HepG2 (cell line): ENCODE results near the gene FBXL20. TPM values are rescaled to one million over a fixed set of nuclear protein-coding genes. Genes with fewer than 3 reads are reported as not detected.

Source experiments
- ATAC-seq: fragments of 200-7000 bp; cut with Tn5 transposase; 3 replicates; pipeline ENCODE4 v1.9.1; 2020; ENCODE audit warnings: mild to moderate bottlenecking, moderate library complexity
- BruUV-seq: library from RNA; stranded (reverse); fragments of 400-500 nt; replicated peaks from 2 replicates; lab custom pipeline; 2021; lab: Mats Ljungman, UMichigan
- CTCF ChIA-PET: fragments of 300-600 bp; formaldehyde crosslinking; extraction: SDS; loops from one replicate; lab custom pipeline; 2021; ENCODE audit warnings: low total read pairs, inconsistent platforms, low intra/inter-chr PET ratio; lab: Yijun Ruan, JAX
- POLR2A ChIA-PET: fragments of 350-600 bp; sonication (Branson Sonifier 250); formaldehyde crosslinking; loops from one replicate; lab custom pipeline; 2020; ENCODE audit warnings: antibody characterized with exemption, inconsistent platforms; lab: Yijun Ruan, JAX
- DNase-seq: peaks from one replicate; pipeline ENCODE4 v3.0.0-alpha.2; 2015; ENCODE audit warnings: low spot score
- FAIRE-seq: peaks from 3 replicates; lab custom pipeline; 2011; peaks lifted over from hg19 to GRCh38; lab: Jason Lieb, UNC
- H2AFZ ChIP-seq: one replicate; pipeline ENCODE4 v1.6.1; 2011; ENCODE audit warnings: low read length, inconsistent platforms
- H3K27ac ChIP-seq: fragments of 300-600 bp; 3 replicates; pipeline ENCODE4 v1.8.0; 2011; ENCODE audit warnings: mixed run types, mild to moderate bottlenecking, mixed read lengths, low read length, inconsistent platforms; ENCODE audit not compliant: insufficient read depth; ENCODE audit errors: extremely low read length
- H3K27me3 ChIP-seq, 2 experiments: fragments of 200-600 bp in 1 of 2; 2 replicates in 1 of 2; 3 replicates in 1 of 2; pipeline versions ENCODE4 v1.6.0 to v1.8.0; 2011; ENCODE audit warnings: low read length in 2 of 2, mild to moderate bottlenecking in 2 of 2, moderate library complexity in 2 of 2, inconsistent platforms in 1 of 2; ENCODE audit not compliant: insufficient read depth in 2 of 2, control insufficient read depth in 1 of 2
- H3K36me3 ChIP-seq, 2 experiments: fragments of 200-600 bp in 1 of 2; replicated peaks in 1 of 2; 2 replicates in 1 of 2; 3 replicates in 1 of 2; pipeline versions ENCODE4 v1.5.1 to v1.8.0; 2011; ENCODE audit warnings: low read length in 2 of 2, inconsistent platforms in 1 of 2; ENCODE audit not compliant: insufficient read depth in 2 of 2, control insufficient read depth in 1 of 2
- H3K4me1 ChIP-seq: 2 replicates; pipeline ENCODE4 v1.5.1; 2012; ENCODE audit warnings: low read length, inconsistent platforms; ENCODE audit not compliant: insufficient read depth
- H3K4me2 ChIP-seq: 2 replicates; pipeline ENCODE4 v1.6.0; 2011; ENCODE audit warnings: low read depth, low read length, inconsistent platforms
- H3K4me3 ChIP-seq, 3 experiments: fragments of 200-600 bp in 1 of 3; sonication (generic), shearing (Covaris generic) in 1 of 3; replicated peaks in 1 of 3; 2 replicates each; pipeline ENCODE4 v1.5.1; 2011 to 2016; ENCODE audit warnings: low read length in 3 of 3, inconsistent platforms in 2 of 3, low read depth in 2 of 3, mild to moderate bottlenecking in 2 of 3, control low read depth in 1 of 3, mixed read lengths in 1 of 3; ENCODE audit not compliant: insufficient read depth in 1 of 3
- H3K79me2 ChIP-seq: one replicate; pipeline ENCODE4 v1.6.1; 2011; ENCODE audit warnings: low read length, inconsistent platforms; ENCODE audit not compliant: insufficient read depth
- H3K9ac ChIP-seq: 2 replicates; pipeline ENCODE4 v1.6.0; 2011; ENCODE audit warnings: mild to moderate bottlenecking, low read depth, low read length, inconsistent platforms; ENCODE audit not compliant: insufficient read depth
- H3K9me3 ChIP-seq: 2 replicates; pipeline ENCODE4 v1.5.1; 2012; ENCODE audit warnings: mild to moderate bottlenecking, low read length
- H4K20me1 ChIP-seq: 2 replicates; pipeline ENCODE4 v1.6.0; 2011; ENCODE audit warnings: inconsistent platforms, mild to moderate bottlenecking, low read length, moderate library complexity; ENCODE audit not compliant: insufficient read depth
- DDIT3 ChIP-seq: sonication (generic); formaldehyde crosslinking; IDR thresholded peaks from 2 replicates; pipeline ENCODE4 v1.4.0; 2020; ENCODE audit warnings: mild to moderate bottlenecking, missing genetic modification reagents
- FOSL2 ChIP-seq: sonication (generic); formaldehyde crosslinking; IDR thresholded peaks from 2 replicates; pipeline ENCODE4 v1.4.0; 2020; ENCODE audit warnings: missing genetic modification reagents
- GPN1 ChIP-seq: sonication (generic); formaldehyde crosslinking; IDR thresholded peaks from 2 replicates; pipeline ENCODE4 v1.5.1; 2020; ENCODE audit warnings: missing genetic modification reagents, borderline replicate concordance
- HNRNPL ChIP-seq: fragments of 200-400 bp; formaldehyde crosslinking; IDR thresholded peaks from 2 replicates; pipeline ENCODE4 v1.6.1; 2017; ENCODE audit warnings: mild to moderate bottlenecking, low read depth, low read length
- PREB ChIP-seq: sonication (generic); formaldehyde crosslinking; IDR thresholded peaks from 2 replicates; pipeline ENCODE4 v1.4.0; 2020; ENCODE audit warnings: missing genetic modification reagents
- SRSF4 ChIP-seq: fragments of 200-400 bp; formaldehyde crosslinking; IDR thresholded peaks from one replicate; pipeline ENCODE4 v1.6.1; 2018; ENCODE audit warnings: mild to moderate bottlenecking, low read depth, low read length, moderate library complexity; ENCODE audit not compliant: poor library complexity, severe bottlenecking
- ZFP62 ChIP-seq: sonication (generic); formaldehyde crosslinking; IDR thresholded peaks from 2 replicates; pipeline ENCODE4 v1.4.0; 2020; ENCODE audit warnings: missing genetic modification reagents
- ZNF34 ChIP-seq: sonication (generic); formaldehyde crosslinking; IDR thresholded peaks from 2 replicates; pipeline ENCODE4 v1.4.0; 2020; ENCODE audit warnings: mild to moderate bottlenecking, missing genetic modification reagents, borderline replicate concordance
- ZNF503 ChIP-seq: sonication (generic); formaldehyde crosslinking; IDR thresholded peaks from 2 replicates; pipeline ENCODE4 v1.4.0; 2020; ENCODE audit warnings: missing genetic modification reagents
- WGBS: methylation state at CpG from one replicate; pipeline ENCODE4 v1.1.6; 2017; ENCODE audit warnings: low lambda C conversion rate; 5-methylcytosine and 5-hydroxymethylcytosine counted together
- in situ Hi-C: cut with HindIII; loops from 2 replicates; pipeline ENCODE4 v1.10.0; 2017; ENCODE audit warnings: low pct_unique_long_range_greater_than_20kb; ENCODE audit not compliant: extremely low pct_ligation_motif_present
- intact Hi-C: fragments of 100-400 bp; cut with micrococcal nuclease; formaldehyde crosslinking; loops from one replicate; pipeline ENCODE4 v1.10.0; 2022; ENCODE audit not compliant: unreplicated experiment
- polyA plus RNA-seq, 8 experiments: library from polyadenylated mRNA; depleted of rRNA in 3 of 8; stranded (reverse) in 7 of 8; unstranded in 1 of 8; fragments of >200 nt; fragmentation: Illumina TruSeq in 4 of 8; extraction: Trizol in 4 of 8; gene quantifications; 2 replicates each; pipeline versions ENCODE4 v1.2.1 to v1.2.3, GENCODE V29; 2011 to 2016; ENCODE audit warnings: low read depth in 4 of 8, missing spikeins in 1 of 8, mixed read lengths in 1 of 8; ENCODE audit not compliant: insufficient read depth in 1 of 8
- total RNA-seq, 5 experiments: library from RNA; depleted of rRNA; stranded (reverse); fragments of >200 nt; fragmentation: Illumina TruSeq; extraction: Trizol; gene quantifications; 2 replicates each; pipeline ENCODE4 v1.2.3, GENCODE V29; 2016; ENCODE audit warnings: low read depth in 1 of 5
- TF ChIP-seq, protein P1 (sequence below): sonication (generic); formaldehyde crosslinking; IDR thresholded peaks from 2 replicates; pipeline ENCODE4 v1.4.0; 2020; ENCODE audit warnings: mild to moderate bottlenecking, missing genetic modification reagents

FBXL20 gene
- total and polyA plus RNA-seq, 2 of the 13 experiments (the other 11 are each of a cell fraction or from before 2014, with no cell fraction given) = 10.2 to 10.3 TPM

- ATAC-seq (no peak), DNase-seq (no peak), FAIRE-seq (no peak)
- no peak overlapping the region for H3K27ac ChIP-seq
- TF ChIP-seq ZNF34 = no peak
- TF ChIP-seq FOSL2 (CRISPR knock-in tag) = no peak
- TF ChIP-seq SRSF4 = no peak
- no peak for TF ChIP-seq GPN1 (CRISPR knock-in tag)
- no peak for TF ChIP-seq ZNF503 (CRISPR knock-in tag)
- TF ChIP-seq ZFP62 (CRISPR knock-in tag) = no peak
- no peak for TF ChIP-seq DDIT3 (CRISPR knock-in tag)
- TF ChIP-seq HNRNPL = no peak
- TF ChIP-seq PREB (CRISPR knock-in tag) = no peak
- TF ChIP-seq, protein P1, sequence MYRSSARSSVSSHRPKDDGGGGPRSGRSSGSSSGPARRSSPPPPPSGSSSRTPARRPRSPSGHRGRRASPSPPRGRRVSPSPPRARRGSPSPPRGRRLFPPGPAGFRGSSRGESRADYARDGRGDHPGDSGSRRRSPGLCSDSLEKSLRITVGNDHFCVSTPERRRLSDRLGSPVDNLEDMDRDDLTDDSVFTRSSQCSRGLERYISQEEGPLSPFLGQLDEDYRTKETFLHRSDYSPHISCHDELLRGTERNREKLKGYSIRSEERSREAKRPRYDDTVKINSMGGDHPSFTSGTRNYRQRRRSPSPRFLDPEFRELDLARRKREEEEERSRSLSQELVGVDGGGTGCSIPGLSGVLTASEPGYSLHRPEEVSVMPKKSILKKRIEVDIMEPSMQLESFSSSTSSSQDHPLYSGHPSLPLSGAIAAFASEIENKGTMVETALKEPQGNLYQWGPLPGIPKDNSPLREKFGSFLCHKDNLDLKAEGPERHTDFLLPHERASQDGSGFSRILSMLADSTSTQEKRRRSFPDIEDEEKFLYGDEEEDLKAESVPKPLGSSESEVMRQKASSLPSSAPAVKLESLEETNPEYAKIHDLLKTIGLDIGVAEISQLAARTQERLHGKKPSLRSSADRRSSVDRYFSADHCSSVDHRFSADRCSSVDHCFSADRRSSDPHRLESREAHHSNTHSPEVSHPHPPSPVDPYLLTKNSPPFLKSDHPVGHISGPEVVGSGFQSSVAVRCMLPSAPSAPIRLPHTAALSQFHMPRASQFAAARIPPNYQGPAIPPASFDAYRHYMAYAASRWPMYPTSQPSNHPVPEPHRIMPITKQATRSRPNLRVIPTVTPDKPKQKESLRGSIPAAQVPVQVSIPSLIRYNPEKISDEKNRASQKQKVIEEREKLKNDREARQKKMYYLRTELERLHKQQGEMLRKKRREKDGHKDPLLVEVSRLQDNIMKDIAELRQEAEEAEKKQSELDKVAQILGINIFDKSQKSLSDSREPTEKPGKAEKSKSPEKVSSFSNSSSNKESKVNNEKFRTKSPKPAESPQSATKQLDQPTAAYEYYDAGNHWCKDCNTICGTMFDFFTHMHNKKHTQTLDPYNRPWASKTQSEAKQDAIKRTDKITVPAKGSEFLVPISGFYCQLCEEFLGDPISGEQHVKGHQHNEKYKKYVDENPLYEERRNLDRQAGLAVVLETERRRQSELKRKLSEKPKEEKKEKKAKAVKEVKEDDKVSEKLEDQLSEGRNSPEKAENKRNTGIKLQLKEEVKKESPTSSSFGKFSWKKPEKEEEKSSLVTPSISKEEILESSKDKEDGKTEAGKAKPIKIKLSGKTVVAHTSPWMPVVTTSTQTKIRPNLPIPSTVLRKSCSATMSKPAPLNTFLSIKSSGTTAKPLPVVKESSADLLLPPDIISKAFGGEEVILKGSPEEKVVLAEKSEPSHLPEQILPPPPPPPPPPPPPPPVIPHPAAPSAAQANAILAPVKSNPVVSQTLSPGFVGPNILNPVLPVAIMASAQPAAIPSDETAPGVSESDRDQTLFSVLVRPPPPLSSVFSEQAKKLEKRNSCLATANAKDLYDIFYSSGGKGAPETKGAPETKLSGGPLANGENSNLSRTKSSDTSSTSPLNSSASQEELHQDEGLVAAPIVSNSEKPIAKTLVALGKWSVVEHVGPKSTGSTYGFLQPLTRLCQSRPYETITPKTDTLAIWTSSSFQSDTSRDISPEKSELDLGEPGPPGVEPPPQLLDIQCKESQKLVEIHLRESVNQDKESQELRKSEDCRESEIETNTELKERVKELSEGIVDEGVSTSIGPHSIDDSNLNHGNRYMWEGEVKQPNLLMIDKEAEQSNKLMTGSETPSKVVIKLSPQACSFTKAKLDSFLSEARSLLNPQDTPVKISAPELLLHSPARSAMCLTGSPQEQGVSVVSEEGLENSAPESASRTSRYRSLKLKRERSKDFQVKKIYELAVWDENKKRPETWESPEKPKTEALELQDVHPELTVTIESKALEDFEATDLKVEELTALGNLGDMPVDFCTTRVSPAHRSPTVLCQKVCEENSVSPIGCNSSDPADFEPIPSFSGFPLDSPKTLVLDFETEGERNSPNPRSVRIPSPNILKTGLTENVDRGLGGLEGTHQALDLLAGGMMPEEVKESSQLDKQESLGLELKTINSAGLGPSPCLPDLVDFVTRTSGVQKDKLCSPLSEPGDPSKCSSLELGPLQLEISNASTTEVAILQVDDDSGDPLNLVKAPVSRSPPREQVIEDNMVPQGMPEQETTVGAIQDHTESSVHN (CRISPR knock-in tag) = no peak
- no peak overlapping the region for H3K4me2 ChIP-seq
- no peak overlapping the region for H2AFZ ChIP-seq
- peaks cover 20% of the 10 kb centered on the region for H3K4me1 ChIP-seq
- 88% methylated on average over 1 of the region's 1 CpG for WGBS
- no peak overlapping the region for H3K9ac ChIP-seq
- no peaks in the 10 kb centered on the region for H3K36me3 ChIP-seq
- H3K9me3 ChIP-seq = no peaks in the 10 kb centered on the region
- ChIA-PET CTCF (no interaction called here), POLR2A (no interaction called here)
- peaks cover 18% of the 10 kb centered on the region for H4K20me1 ChIP-seq
- in situ Hi-C loops = no loop called here
- H3K79me2 ChIP-seq = peaks cover 3% of the 10 kb centered on the region
- H3K4me3 ChIP-seq = no peak overlapping the region
- no TSS peak for BruUV-seq
- intact Hi-C loops = loop anchor here (5.0 kb wide), 1 partner anchor 64 kb away; no protein-coding TSS in a partner anchor
- H3K27me3 ChIP-seq = no peaks in the 10 kb centered on the region
These were observed 40.4 kb downstream of the FBXL20 start for GRCh38 chr17:39361064-39361463.
